Amniotic stem cell (primary cell): ENCODE data around the gene ST7.
"Not testable (repeated sequence)": the region's sequence is repeated elsewhere in the genome, so short reads cannot be mapped to it uniquely, and the experiment has no call there.

ENCODE experiments used
- DNase-seq: peaks from one replicate; lab custom pipeline; 2025; lab: John Stamatoyannopoulos, UW

Gene ST7

GRCh38 chr7:117229350-117229749 lies 276.0 kb downstream of the ST7 start:
- DNase-seq, result no peak

GRCh38 chr7:117230276-117231046 lies 277.2 kb downstream of the ST7 start:
- DNase-seq, result no peak

DNA sequence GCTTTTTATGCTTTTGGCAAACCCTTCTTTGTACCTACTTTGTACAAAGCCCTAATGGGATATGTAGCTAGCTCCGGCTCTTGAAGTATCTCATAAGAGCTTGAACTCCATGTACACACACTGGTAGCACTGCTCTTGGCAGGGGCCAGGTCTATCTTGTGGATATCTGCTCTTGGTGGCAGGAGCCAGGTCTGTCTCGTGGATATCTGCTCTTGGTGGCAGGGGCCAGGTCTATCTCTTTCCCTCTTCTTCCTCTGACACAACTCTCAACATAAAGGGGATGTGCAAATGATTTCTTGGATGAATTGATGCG lies 277.7 kb downstream of the ST7 start:
- DNase-seq, result no peak

- DNase-seq, result no peak
Measured at GRCh38 chr7:117237646-117238045, 284.3 kb downstream of the ST7 start.

DNA sequence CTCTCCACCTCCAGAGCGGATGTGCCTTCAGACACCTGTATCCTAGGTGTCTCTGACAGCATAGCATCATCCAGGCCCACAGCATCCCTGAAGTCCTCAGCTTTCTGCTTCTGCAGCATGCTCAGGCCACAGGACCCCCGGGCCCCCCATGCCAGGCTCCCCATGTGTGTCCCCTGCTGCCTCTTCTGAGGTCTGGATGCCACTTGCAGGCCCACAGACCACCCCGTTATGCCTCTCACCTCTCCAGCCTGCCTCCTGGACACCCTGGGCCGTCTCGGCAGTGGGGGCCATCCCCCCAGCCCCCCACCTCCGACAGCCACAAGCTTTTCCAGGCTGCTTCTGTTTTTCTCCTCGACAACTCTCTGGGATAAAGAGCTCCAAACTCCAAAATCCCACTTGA lies 285.2 kb downstream of the ST7 start:
- no peak for DNase-seq

- no peak for DNase-seq
Measured at GRCh38 chr7:117238937-117239336, 285.6 kb downstream of the ST7 start.

DNA sequence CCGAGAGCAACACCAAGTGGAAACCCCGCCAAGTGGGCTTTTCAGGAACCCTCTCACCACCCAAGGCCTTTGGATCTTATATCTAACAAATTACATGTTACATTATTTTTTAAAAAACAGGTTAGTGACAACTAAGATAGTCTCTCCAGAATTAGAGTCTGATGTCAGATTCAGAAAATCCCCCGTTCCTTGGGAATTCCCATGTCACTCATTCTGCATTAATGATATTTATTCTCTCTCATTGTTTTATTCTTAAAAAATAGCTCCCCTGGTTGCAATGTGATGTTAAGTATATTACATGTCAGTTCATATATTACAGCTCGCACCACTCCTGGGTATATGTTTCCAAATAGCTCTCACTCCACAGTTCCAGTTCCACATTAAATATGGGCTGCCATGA lies 287.8 kb downstream of the ST7 start:
- DNase-seq, result no peak

GRCh38 chr7:117243390-117243789 lies 290.1 kb downstream of the ST7 start:
- DNase-seq, result no peak

- DNase-seq, result not testable (repeated sequence)
Measured at GRCh38 chr7:117245703-117246102, 292.4 kb downstream of the ST7 start.

- no peak for DNase-seq
Measured at GRCh38 chr7:117247809-117248208, 294.5 kb downstream of the ST7 start.

GRCh38 chr7:117248829-117249228 lies 295.5 kb downstream of the ST7 start:
- DNase-seq, result no peak

DNA sequence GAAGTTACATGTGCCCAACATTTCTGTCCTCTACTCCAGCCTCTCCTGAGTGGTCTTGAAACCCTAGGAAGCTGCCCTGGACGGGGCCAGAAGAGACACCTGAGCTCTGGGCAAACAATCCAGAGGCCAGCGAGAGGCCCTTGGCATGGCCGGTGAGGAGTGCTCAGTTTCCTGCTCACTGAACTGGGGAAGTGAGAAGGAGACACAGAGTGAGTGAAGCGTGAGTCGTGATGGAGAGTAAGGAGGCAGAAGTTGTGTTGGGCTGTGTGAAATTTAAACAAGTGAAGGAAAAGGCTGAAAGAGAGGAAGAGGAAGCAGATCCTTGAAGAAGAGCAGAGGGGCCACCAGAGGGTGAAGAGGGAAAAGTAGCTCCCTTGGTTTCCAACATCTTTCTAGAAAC lies 296.4 kb downstream of the ST7 start:
- DNase-seq, result no peak

DNA sequence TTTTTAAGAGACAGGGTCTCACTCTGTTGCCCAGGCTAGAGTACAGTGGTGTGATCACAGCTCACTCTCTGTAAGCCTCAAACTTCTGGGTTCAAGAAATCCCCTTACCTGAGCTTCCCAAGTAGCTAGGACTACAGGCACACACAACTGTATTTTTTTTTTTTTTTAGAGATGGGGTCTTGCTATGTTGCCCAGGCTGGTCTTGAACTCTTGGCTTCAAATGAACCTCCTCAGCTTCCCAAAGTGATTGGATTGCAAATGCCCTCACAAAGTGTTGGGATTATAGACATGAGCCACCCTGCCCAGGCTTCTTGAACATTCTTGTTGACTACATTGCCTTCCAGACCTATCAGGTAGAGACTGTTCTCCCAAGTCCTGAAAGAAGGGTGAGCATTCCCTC lies 296.9 kb downstream of the ST7 start:
- DNase-seq, result no peak

DNA sequence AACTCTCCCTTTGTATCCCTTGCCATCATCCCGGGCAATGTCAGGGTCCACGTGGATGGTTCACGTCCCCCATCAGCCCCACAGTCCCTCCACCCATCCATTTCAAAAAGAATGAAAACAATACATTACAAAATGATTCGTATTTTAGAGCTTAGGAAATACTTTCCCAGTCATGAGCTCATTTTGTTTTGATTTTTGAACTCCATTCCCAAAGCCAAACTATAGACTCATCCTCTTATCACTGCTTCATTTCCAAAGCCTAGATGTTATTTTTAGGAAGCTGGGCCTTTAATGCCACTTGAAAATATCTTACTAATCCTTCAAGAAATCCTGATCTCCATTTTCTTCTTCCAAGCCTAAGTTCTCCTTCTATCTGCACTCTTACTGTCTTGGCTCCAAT lies 297.5 kb downstream of the ST7 start:
- no peak for DNase-seq

- no peak for DNase-seq
Measured at GRCh38 chr7:117251687-117252086, 298.4 kb downstream of the ST7 start.

GRCh38 chr7:117259615-117260014 lies 306.3 kb downstream of the ST7 start:
- DNase-seq, result peak; percentile 36

GRCh38 chr7:117262546-117262945 lies 309.2 kb downstream of the ST7 start:
- no peak for DNase-seq

GRCh38 chr7:117264716-117265115 lies 311.4 kb downstream of the ST7 start:
- no peak for DNase-seq

DNA sequence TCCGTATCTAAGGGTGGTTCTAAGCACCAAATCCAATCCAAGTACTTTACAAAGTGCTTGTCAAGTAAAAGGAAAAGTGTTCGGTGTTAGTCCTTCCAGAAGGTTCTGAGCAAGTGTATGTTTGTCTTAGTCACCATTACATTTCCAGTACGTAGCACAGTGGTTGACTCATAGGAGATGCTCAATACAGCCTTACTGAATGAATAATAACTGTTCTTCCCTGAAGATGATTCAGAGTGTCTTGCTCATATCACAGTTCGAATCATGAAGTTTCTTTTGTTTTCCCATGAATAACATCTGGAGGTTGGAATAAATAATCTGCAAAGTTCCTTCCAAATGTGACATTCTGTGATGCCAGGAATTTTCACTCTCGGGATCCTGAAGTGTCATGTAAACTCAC lies 316.1 kb downstream of the ST7 start:
- peak; percentile 64 for DNase-seq

DNA sequence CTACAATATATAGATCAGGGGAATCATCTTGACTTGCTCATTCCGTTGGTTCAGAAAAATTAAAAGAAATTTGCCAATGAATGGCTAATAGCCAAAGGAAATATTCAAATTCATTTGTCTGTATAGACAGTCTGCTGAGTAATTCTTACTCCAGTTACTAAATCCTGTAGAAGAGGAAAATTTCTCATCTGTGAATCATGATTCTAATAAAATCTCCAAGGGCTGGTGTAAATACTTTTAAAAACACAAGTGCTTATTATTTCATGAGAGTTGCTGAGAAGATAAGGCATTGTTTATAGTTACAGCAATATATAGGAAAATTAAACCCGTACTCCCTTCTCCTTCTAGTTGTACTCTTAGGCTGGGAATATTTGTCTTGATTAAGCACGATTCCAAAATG lies 316.6 kb downstream of the ST7 start:
- DNase-seq, result peak; percentile 32

- no peak for DNase-seq
Measured at GRCh38 chr7:117270371-117270770, 317.1 kb downstream of the ST7 start.

- no peak for DNase-seq
Measured at GRCh38 chr7:117271566-117271965, 318.3 kb downstream of the ST7 start.

GRCh38 chr7:117272017-117272759 lies 318.9 kb downstream of the ST7 start:
- no peak for DNase-seq

GRCh38 chr7:117273325-117273724 lies 320.0 kb downstream of the ST7 start:
- no peak for DNase-seq
